GM10847 (cell line): ENCODE data around the gene GDPD1.

ENCODE experiments used
- POLR2A ChIP-seq: IDR thresholded peaks from 2 replicates; pipeline ENCODE4 v1.6.1; 2011; ENCODE audit not compliant: insufficient read length; ENCODE audit errors: extremely low read depth

Gene GDPD1

DNA sequence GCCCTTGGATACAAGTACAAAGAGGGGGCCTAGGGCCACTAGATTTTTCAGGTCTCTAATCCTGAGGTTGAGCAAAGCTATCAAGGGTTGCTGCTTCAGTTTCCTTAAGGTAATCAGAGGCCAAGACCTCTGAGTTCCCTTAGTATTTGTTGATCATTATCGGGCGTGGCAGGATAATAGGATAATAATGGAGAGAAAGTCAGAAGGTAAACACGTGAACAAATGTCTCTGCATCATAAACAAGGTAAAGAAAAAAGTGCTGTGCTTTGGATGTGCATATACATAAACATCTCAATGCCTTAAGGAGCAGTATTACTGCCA is 69.6 kb downstream of the GDPD1 start:
- TF ChIP-seq POLR2A, result no peak

GRCh38 chr17:59292174-59292523 is 71.8 kb downstream of the GDPD1 start:
- TF ChIP-seq POLR2A, result no peak

GRCh38 chr17:59296190-59296589 is 75.9 kb downstream of the GDPD1 start:
- TF ChIP-seq POLR2A, result no peak

GRCh38 chr17:59298521-59298920 is 78.2 kb downstream of the GDPD1 start:
- TF ChIP-seq POLR2A, result no peak

GRCh38 chr17:59299400-59300092 is 79.2 kb downstream of the GDPD1 start:
- TF ChIP-seq POLR2A, result no peak

DNA sequence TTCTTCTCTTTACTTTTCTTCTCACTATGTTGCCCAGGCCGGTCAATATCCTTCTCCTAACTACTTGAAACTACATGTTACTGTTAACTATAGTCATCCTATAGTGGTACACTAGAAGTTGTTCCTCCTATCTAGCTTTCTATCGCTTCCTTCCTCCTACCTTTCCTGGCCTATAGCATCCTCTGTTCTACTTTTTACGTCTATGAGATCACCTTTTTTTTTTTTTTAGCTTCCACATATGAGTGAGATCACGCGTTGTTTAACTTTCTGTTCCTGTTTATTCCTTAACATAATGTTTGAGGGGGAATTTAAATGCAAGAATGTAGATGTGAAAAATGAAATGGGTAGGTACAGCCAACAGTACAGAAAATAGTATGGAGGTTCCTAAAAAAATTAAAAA is 80.6 kb downstream of the GDPD1 start:
- TF ChIP-seq POLR2A, result no peak

DNA sequence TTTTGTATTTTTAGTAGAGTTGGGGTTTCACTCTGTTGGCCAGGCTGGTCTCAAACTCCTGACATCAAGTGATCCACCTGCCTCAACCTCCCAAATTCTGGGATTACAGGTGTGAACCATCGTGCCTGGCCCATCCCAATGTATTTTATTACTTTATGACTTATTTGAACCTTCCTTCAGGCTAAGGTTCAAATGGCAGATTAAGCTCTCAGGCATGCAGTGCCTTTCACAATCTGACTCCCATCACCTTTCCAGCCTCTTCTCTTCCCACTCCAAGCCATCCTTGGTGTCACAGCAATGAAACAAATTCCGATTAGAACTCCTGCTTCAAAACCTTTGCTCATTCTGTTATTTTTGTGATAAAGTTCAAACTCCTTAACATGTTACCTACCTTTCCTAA is 84.5 kb downstream of the GDPD1 start:
- no peak for TF ChIP-seq POLR2A

GRCh38 chr17:59310263-59310920 is 90.1 kb downstream of the GDPD1 start:
- TF ChIP-seq POLR2A, result no peak

GRCh38 chr17:59311051-59311468 is 90.7 kb downstream of the GDPD1 start:
- no peak for TF ChIP-seq POLR2A

- TF ChIP-seq POLR2A, result no peak
Measured at GRCh38 chr17:59315866-59316265, 95.6 kb downstream of the GDPD1 start.
